ENCODE results near the gene TMTC1.

- TF ChIP-seq CTCF (IDR thresholded peaks at IDR 0.05) (no peak), POLR2A (IDR thresholded peaks at IDR 0.05) (no peak)
Observed at GRCh38 chr12:29528161-29528560, 255.6 kb downstream of the TMTC1 start.
